ENCODE data around the gene MTG1. TPM values are rescaled to one million over a fixed set of nuclear protein-coding genes. Genes with fewer than 3 reads are reported as not detected.
A peak's percentile ranks its signal among the peaks of the same experiment; 100 is the strongest.
"Not testable (repeated sequence)": the region's sequence is repeated elsewhere in the genome, so short reads cannot be mapped to it uniquely, and the experiment has no call there.

The MTG1 gene
- total RNA-seq, 1 donor from 2014 or later: 50.6 TPM

DNA sequence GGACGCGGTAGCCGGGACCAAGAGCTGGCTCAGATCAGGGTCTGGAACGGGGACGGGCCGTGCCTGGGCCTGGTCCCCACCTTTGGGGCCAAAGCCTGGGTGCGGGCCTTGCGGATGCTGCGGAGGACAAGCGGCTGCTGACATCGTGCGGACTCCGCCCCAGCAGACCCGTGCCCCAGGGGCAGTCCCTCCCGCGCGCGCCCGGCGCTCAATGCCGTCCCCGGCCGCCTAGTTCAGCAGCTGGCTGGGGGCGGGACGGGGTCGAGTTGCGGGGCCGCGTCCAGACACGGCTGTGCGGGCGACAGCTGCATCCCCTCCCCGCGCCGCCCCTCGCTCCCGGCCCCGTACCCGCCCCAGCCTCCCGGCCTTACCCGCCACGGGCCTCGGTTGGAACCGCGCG, 30.1 kb downstream of the MTG1 start:
- DNase-seq (ENCODE audit: low spot score): not testable (repeated sequence)

DNA sequence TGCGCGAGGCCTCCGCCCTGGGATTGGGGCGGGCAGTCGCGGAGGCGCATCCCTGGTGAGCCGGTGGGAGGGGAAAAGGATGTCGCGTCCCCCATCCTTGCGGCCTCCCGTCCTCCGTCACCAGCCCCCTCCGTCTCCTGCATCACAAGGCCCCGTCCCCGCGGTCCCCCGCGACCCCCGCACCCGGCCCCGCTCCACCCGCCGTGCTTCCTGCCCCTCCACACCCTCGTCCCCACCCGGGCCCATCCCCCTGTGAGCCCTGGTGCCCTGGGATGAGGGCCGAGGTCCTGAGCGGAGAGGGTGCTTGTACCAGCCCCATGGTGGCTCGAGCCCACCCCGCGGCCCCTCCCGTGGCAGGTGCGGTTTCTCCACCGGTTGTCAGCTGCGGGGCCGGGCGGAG, 30.6 kb downstream of the MTG1 start, which contains the start of gene SPRN:
Gene SPRN (minus strand): TSS at position 25 of the 400 bp plus-strand sequence. CDS start 944 bp downstream, outside the sequence.
- DNase-seq (ENCODE audit: low spot score): not testable (repeated sequence)

- not testable (repeated sequence) for DNase-seq (ENCODE audit: low spot score)
These were observed 35.6 kb downstream of the MTG1 start for GRCh38 chr10:133429571-133429970.

DNA sequence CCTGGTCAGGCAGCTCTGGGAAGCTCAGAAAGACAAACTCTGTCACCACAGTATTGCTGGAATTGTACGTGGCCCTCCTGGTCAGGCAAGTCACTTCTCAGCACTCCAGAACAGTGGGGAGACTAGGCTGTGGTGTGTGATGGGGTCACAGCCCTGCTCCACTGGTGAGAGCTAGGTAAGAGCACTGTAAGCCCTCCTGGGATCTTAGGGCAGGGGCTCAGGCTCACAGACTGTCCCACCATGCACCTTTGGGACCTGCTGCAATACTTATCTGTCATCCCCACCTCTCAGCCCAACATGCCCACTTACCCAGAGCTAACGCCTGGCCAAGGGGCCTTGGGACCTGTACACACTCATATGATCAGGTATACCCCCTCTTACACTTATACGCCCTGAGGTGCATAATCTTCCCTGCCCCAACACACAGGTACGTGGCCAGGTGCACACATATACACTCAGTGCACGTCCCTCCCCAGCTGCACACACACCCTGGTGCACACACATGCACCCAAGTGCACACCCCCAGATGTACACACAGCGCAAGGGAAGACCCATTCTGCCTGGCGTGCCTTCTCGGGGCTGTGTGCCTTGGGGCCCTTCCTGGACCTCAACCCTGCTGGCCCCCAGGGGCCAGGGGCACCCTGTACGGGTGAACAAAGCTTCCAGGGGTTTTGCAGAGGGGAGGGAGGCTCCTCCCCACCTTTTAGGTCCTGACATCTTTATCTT, 38.1 kb downstream of the MTG1 start:
- not testable (repeated sequence) for DNase-seq (ENCODE audit: low spot score)

- not testable (repeated sequence) for DNase-seq (ENCODE audit: low spot score)
These were observed 38.8 kb downstream of the MTG1 start for GRCh38 chr10:133432789-133433188.

DNA sequence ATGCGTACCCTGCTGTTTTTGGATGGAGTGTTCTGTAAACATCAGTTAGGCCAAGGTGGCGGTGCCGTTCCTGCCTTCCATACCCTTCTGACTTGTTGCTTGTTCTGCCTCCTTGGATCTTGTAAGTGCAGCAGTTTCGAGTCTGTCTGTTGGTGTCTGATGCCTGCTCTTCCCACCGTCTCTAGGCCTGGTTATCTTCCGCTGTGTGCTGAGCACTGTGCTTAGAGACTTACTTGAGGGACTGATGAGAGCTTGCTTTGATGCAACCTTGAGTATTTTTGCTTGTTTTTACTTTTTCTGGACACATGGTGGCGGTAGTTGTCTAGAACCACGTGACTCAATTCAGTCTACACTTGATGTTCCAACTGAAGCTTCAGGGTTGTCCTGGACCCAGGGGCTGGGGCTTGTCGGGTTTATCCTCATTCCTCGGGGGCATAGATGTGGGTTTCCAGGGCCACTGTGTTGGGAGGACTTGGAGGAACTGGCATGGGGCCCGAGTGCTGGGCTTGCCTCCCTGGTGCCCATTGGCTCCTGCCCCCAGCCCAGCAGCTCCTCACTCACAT, 44.8 kb downstream of the MTG1 start:
- peak; percentile 7 for DNase-seq (ENCODE audit: low spot score)

DNA sequence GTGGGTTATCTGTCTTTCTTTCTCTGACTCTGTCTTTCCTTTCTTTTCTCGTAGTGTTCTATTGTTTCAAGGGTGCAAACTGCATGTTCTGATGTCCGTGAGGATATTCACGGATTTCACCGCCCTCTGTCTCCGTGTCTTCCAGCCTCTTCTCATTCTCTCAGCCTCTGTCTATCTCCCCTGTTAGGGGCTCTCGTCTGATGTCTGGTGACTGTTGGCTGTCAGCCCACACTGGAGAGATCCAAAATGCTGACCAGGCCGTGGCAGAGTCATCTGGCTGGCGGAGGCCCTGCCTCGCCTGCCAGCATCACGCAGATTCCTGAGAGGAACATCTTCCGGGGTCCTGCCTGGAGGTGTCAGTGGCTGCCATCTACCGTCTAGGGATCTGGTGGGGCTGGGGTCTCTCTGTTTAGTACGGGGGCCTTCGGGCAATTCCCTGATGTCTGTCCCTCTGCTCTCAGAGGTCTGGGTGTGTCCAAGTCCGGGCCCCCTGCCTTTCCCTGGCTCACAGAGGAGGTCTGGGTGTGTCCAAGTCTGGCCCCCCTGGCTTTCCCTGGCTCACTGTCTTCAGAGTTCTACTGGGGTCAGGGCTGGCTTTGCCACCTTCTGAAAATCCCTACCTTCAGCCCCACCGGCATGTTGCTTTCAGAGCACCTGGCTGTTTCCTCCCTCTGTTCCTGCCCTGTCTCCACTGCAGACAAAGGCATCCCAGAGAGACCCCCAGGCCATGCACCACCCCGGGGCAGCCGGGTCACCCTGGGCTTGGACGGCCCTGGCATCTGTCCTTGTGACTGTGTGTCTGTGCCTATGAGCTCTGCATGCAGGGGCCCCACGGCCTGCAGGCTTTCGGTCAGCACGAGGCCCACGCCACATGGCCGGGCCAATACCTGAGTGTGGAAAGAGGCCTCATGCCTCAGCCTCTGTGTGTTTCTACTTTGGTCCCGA, 45.8 kb downstream of the MTG1 start:
- peak; percentile 8 for DNase-seq (ENCODE audit: low spot score)

- DNase-seq (ENCODE audit: low spot score): peak; percentile 8
These were observed 46.8 kb downstream of the MTG1 start for GRCh38 chr10:133440633-133441285.

DNA sequence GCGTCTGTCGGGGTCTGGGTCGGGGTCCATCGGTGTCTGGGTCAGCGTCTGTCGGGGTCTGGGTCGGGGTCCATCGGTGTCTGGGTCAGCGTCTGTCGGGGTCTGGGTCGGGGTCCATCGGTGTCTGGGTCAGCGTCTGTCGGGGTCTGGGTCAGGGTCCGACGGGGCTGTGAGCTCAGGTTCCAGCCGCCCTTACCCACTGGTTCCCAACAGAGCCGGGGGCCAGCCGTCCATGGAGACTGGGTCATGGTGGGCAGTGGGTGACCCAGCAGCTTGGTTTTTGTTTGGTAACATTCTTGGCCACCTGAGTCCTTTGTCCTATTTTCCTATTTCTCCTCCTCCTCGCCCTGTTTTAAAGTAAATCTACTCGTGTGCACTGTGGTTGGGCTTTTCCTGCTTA, 47.4 kb downstream of the MTG1 start:
- peak; percentile 7 for DNase-seq (ENCODE audit: low spot score)

- DNase-seq (ENCODE audit: low spot score): peak; percentile 8
These were observed 47.8 kb downstream of the MTG1 start for GRCh38 chr10:133441780-133442179.

DNA sequence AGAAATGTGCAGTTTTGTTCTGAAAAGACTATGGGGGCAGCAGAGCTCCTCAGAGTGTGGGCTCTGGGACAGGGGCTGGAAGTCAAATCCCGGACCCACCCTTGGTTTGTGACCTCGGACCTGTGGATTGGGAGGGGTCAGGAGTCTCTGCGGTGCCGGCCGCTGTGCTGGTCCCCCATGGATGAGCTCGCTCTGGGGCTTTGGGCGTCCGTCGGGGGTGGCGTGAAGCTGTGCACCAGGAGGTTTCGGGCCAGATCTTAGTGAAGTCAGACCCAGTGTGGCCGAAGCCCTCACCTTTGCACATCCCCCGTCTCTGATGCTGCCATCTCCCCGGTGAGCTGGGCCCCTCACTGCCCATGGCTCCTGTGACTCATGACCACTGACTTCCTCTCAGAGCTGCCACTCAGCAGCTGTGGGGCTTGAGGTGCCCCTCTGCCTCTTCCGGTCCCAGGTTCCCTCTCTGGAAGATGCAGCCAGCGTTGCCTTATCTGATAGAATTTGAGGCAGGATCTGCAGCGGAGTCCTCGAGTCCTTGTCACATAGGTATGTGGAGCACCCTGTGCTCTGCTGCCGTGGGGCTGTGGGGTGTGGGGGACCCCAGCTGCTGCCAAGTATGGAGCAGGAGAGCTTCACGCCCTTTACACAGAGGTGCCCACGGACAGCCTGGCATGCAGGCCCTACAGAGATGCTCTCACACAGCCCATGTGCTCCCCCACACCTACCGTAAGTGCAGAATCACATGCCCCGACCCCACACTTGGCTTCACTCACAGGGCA, 48.4 kb downstream of the MTG1 start:
- peak; percentile 9 for DNase-seq (ENCODE audit: low spot score)

- peak; percentile 8 for DNase-seq (ENCODE audit: low spot score)
These were observed 49.3 kb downstream of the MTG1 start for GRCh38 chr10:133442967-133443924.

- peak; percentile 4 for DNase-seq (ENCODE audit: low spot score)
These were observed 50.6 kb downstream of the MTG1 start for GRCh38 chr10:133444342-133445267.

DNA sequence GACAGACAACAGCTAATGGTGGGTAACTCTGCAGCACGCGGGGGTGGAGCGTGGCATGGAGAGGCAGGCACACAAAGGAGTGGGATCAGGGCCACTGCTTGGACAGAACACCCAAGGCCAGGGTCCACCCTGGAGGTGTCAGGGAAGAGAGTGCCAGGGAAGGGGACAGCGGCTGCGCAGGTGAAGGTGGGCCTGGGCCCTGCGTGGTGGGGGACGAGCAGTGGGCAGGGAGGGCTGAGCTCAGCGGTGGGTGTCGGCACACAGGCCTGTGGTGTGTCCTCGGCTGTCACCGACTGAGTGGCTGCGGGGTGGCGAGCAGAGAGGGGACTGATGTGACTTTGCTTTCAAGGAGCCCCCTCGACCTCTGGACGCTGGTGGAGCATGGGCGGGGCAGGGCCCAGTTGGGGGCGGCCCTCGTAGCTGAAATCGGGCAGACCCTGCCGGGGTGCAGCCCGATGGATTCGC, 51.3 kb downstream of the MTG1 start:
- peak; percentile 9 for DNase-seq (ENCODE audit: low spot score)

GRCh38 chr10:133445751-133446708, 52.1 kb downstream of the MTG1 start:
- DNase-seq (ENCODE audit: low spot score): peak; percentile 6

DNA sequence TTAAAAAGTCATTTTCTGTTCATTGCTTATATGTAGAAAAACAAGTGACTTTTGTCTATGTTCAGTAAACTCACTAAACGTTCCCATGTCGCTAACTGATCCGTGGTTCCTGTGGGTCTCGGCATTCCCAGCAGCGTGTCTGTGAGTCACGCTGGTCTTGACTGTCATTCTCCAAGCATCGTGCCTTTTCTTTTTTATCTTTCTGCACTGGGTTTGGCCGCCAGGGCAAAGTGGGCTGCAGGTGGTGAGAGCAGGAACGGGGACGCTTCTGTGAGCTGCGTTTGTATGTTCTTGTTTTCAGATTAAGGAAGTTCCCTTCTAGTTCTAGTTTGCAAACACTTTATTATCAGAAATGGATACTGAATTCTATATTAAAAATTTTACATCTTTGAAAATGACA, 53.0 kb downstream of the MTG1 start:
- DNase-seq (ENCODE audit: low spot score): no peak

DNA sequence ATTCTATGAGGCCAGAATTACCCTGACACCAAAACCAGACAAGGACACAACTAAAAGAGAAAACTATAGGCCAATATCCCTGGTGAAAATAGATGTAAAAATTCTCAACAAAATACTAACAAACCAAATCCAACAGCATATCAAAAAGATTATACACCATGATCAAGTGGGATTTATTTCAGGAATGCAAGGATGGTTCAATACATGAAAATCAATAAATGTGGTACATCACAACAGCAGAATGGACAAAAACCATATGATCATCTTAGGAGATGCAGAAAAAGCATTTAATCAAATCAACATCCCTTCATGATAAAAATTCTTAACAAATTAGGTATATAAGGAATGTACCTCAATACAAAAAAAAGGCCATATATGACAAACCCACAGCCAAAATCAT, 54.2 kb downstream of the MTG1 start:
- DNase-seq (ENCODE audit: low spot score): no peak
